ENCODE data around the gene PSAT1.

Gene PSAT1

GRCh38 chr9:78368236-78368635, 71.3 kb downstream of the PSAT1 start:
- DNase-seq (ENCODE audit: low spot score), result no peak

DNA sequence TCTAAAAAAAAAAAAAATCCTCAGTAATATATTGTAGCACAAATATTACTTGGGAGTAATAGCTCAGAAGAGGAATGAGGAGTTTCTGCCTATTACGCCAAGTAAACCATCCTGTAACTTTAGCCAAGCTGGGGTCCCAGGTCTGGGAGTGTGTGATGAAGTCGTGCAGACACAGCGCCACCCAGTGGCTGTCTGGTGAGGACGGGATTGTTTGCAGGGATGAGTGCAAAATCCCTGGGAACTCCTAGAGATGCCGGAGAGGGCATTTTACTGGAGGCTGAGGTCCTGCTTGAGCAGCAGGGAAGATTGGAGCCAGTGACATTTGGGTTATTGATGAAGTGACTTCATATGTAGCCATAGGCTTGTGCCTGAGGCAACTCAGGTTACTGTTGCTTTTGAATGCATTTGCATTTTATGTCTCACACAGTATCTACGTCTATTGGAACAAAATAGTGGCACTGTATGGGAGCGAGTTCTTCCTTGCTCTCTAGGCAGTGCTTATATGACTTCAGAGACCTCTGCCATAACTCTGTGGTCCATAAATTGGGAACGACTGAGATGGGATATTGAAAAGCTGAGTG, 72.8 kb downstream of the PSAT1 start:
- peak; percentile 25 for DNase-seq (ENCODE audit: low spot score)

DNA sequence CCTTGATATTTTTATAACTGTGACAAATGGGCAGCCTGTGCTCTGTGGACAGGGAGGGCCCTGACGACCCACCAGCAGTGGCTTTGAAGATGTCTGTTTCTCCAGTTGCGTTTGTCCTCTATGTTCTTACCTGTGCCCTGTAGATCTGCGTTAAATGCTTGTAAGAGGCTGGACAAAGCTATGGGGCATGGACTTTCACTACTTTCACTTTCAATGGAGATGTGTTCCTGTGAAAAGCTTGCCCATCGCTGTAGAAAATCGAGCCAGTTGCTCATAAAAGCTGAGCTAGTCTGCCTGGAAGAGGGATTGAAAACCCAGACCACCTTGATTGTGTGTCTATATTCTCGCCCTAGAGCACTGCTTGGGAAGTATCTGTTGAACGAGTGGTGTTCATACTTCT, 74.1 kb downstream of the PSAT1 start:
- no peak for DNase-seq (ENCODE audit: low spot score)

- no peak for DNase-seq (ENCODE audit: low spot score)
These were observed 75.1 kb downstream of the PSAT1 start for GRCh38 chr9:78371981-78372380.
